ENCODE data around the gene ACSBG1.
A peak's percentile ranks its signal among the peaks of the same experiment; 100 is the strongest.

- no peak for TF ChIP-seq EP300 (IDR thresholded peaks at IDR 0.05; ENCODE audit: low read depth)
- TF ChIP-seq POLR2AphosphoS5 (IDR thresholded peaks at IDR 0.05): no peak
- TF ChIP-seq POLR2A (IDR thresholded peaks at IDR 0.05): no peak
- peak in 1 of 5 experiments; percentile 25 for TF ChIP-seq CTCF (IDR thresholded peaks at IDR 0.05)
These were observed 29.0 kb upstream of the ACSBG1 start for GRCh38 chr15:78263351-78263781.

Measured in transverse colon (tissue), 4 donors.